Osteoblast (primary cell): Measurements from ENCODE around the gene CLMP. TPM values are rescaled to one million over a fixed set of nuclear protein-coding genes. Genes with fewer than 3 reads are reported as not detected.

Experiments
- DNase-seq: peaks from one replicate; pipeline ENCODE4 v3.0.0; 2011; ENCODE audit warnings: low spot score, mixed read lengths; ENCODE audit not compliant: insufficient read length; ENCODE audit errors: missing footprints
- H2AFZ ChIP-seq: 2 replicates; pipeline ENCODE4 v1.6.0; 2011; ENCODE audit warnings: mild to moderate bottlenecking, low read length
- H3K27ac ChIP-seq: 2 replicates; pipeline ENCODE4 v1.5.1; 2011; ENCODE audit warnings: mild to moderate bottlenecking, low read depth, low read length, moderate library complexity
- H3K27me3 ChIP-seq: 2 replicates; pipeline ENCODE4 v1.6.0; 2012; ENCODE audit warnings: mild to moderate bottlenecking, control low read depth, inconsistent platforms, low read length, moderate library complexity; ENCODE audit not compliant: insufficient read depth
- H3K36me3 ChIP-seq: 2 replicates; pipeline ENCODE4 v1.5.1; 2011; ENCODE audit warnings: mild to moderate bottlenecking, low read length, control low read depth, moderate library complexity; ENCODE audit not compliant: insufficient read depth
- H3K4me1 ChIP-seq: 2 replicates; pipeline ENCODE4 v1.5.1; 2011; ENCODE audit warnings: mild to moderate bottlenecking, low read length, control low read depth, moderate library complexity; ENCODE audit not compliant: insufficient read depth
- H3K4me2 ChIP-seq: 2 replicates; pipeline ENCODE4 v1.6.0; 2011; ENCODE audit warnings: mild to moderate bottlenecking, low read length; ENCODE audit not compliant: insufficient read depth
- H3K4me3 ChIP-seq: fragments of 200-600 bp; sonication (generic); 3 replicates; pipeline ENCODE4 v1.5.1; 2012; ENCODE audit warnings: mild to moderate bottlenecking, low read length, inconsistent platforms; ENCODE audit not compliant: insufficient read depth
- H3K79me2 ChIP-seq: 2 replicates; pipeline ENCODE4 v1.6.0; 2012; ENCODE audit warnings: mild to moderate bottlenecking, low read length, control low read depth, inconsistent platforms; ENCODE audit not compliant: insufficient read depth
- H3K9me3 ChIP-seq: 2 replicates; pipeline ENCODE4 v1.5.1; 2011; ENCODE audit warnings: low read depth, low read length, control low read depth
- H4K20me1 ChIP-seq: 2 replicates; pipeline ENCODE4 v1.6.0; 2012; ENCODE audit warnings: mild to moderate bottlenecking, low read length, control low read depth; ENCODE audit not compliant: insufficient read depth
- CTCF ChIP-seq: IDR thresholded peaks from 2 replicates; pipeline ENCODE4 v1.5.1; 2011; ENCODE audit warnings: mild to moderate bottlenecking, low read depth, low read length, moderate library complexity; ENCODE audit errors: extremely low read depth
- total RNA-seq: library from RNA; depleted of rRNA; stranded (reverse); fragments of >200 nt; gene quantifications from 2 replicates; pipeline ENCODE4 v1.2.3, GENCODE V29; 2012

CLMP gene
- total RNA-seq, 1 donor: 210 TPM

- Histone ChIP-seq H3K4me2 (peak overlapping the region; percentile 34), H3K4me1 (peaks cover 27% of the 10 kb centered on the region)
- TF ChIP-seq CTCF: no peak
These were observed 22.8 kb upstream of the CLMP start for GRCh38 chr11:123217897-123218296.

GRCh38 chr11:123216249-123216648 is 21.2 kb upstream of the CLMP start:
- Histone ChIP-seq H3K4me1 (peaks cover 42% of the 10 kb centered on the region), H4K20me1 (no peaks in the 10 kb centered on the region), H2AFZ (no peak overlapping the region), H3K4me3 (no peak overlapping the region), H3K9me3 (no peaks in the 10 kb centered on the region), H3K36me3 (no peaks in the 10 kb centered on the region), H3K27ac (no peak overlapping the region), H3K79me2 (no peaks in the 10 kb centered on the region), H3K27me3 (no peaks in the 10 kb centered on the region), H3K4me2 (no peak overlapping the region)
- TF ChIP-seq CTCF: no peak
- no peak for DNase-seq

More at GRCh38 chr11:123217897-123218296, 22.8 kb upstream of the CLMP start:
- no peak overlapping the region for H3K4me3 ChIP-seq
- peak overlapping the region; percentile 28 for H2AFZ ChIP-seq
- no peaks in the 10 kb centered on the region for H3K27me3 ChIP-seq
- no peaks in the 10 kb centered on the region for H4K20me1 ChIP-seq
- no peak for DNase-seq
- H3K27ac ChIP-seq: peak overlapping the region; percentile 58
- H3K36me3 ChIP-seq: no peaks in the 10 kb centered on the region
- H3K79me2 ChIP-seq: no peaks in the 10 kb centered on the region
- peaks cover 4% of the 10 kb centered on the region for H3K9me3 ChIP-seq

- H2AFZ ChIP-seq: no peak overlapping the region
- TF ChIP-seq CTCF: no peak
- no peaks in the 10 kb centered on the region for H3K27me3 ChIP-seq
- no peaks in the 10 kb centered on the region for H3K9me3 ChIP-seq
- H3K4me1 ChIP-seq: peaks cover 39% of the 10 kb centered on the region
- H3K4me2 ChIP-seq: no peak overlapping the region
- no peaks in the 10 kb centered on the region for H3K79me2 ChIP-seq
- H3K4me3 ChIP-seq: no peak overlapping the region
- no peak overlapping the region for H3K27ac ChIP-seq
- H4K20me1 ChIP-seq: no peaks in the 10 kb centered on the region
- no peak for DNase-seq
- no peaks in the 10 kb centered on the region for H3K36me3 ChIP-seq
These were observed 19.9 kb upstream of the CLMP start for GRCh38 chr11:123214940-123215339.

GRCh38 chr11:123214396-123214795 is 19.3 kb upstream of the CLMP start:
- no peak overlapping the region for H2AFZ ChIP-seq
- no peak overlapping the region for H3K4me3 ChIP-seq
- H3K27ac ChIP-seq: no peak overlapping the region
- H3K9me3 ChIP-seq: no peaks in the 10 kb centered on the region
- H4K20me1 ChIP-seq: no peaks in the 10 kb centered on the region
- no peak for TF ChIP-seq CTCF
- H3K36me3 ChIP-seq: no peaks in the 10 kb centered on the region
- H3K79me2 ChIP-seq: no peaks in the 10 kb centered on the region
- H3K4me1 ChIP-seq: peaks cover 37% of the 10 kb centered on the region
- H3K4me2 ChIP-seq: no peak overlapping the region
- no peaks in the 10 kb centered on the region for H3K27me3 ChIP-seq
- no peak for DNase-seq
